HuH-7.5 (cell line): ENCODE data around the gene LONP1.
"Not testable (repeated sequence)": the region's sequence is repeated elsewhere in the genome, so short reads cannot be mapped to it uniquely, and the experiment has no call there.

Experiments used
- DNase-seq: peaks from one replicate; pipeline ENCODE4 v3.0.0; 2011; ENCODE audit warnings: low spot score

The LONP1 gene

GRCh38 chr19:5692723-5693194 is 27.2 kb downstream of the LONP1 start:
- no peak for DNase-seq

DNA sequence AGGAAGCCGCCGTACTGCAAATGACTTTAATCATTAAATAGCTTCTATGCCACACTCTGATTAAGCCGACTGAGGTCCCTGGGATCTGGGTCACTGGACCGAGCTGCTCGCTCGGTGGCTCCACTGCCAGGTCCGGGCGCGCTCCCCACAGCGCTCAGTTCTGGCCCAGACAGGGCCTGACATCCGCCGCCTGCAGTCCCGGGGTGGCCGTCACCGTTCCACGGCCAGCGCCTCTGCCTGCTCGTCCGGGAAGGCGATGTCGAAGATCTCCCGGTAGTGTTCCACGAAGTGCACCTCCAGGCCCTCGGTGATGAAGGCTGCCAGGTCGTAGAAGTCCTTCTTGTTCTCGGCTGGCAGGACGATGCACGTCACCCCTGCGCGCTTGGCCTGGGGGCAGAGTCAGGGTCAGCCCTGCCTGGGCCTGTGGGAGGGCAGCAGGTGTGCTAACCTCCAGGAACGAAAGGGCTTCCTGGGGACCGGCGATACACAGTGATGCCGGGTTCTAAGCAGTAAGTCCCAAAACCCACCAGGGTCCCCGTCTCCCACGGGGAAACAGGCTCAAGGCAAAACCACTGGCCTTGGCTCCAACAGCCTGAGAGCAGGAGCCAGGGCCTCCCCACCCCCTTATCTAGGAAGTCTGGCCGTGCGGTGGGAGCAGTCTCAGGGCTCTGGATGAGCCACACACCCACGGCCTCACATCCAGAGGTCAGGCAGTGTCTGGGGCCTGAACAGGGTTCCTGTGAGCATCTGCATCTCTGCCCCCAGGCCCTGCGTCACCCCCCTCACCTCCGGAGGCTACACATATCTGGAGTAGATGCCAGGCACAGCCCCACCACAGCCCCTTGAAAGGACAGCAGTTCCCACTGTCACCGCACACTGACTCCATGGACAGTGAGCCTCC is 27.9 kb downstream of the LONP1 start:
- DNase-seq: no peak

- DNase-seq: peak; percentile 70
Observed at GRCh38 chr19:5690955-5691821, 28.8 kb downstream of the LONP1 start.

DNA sequence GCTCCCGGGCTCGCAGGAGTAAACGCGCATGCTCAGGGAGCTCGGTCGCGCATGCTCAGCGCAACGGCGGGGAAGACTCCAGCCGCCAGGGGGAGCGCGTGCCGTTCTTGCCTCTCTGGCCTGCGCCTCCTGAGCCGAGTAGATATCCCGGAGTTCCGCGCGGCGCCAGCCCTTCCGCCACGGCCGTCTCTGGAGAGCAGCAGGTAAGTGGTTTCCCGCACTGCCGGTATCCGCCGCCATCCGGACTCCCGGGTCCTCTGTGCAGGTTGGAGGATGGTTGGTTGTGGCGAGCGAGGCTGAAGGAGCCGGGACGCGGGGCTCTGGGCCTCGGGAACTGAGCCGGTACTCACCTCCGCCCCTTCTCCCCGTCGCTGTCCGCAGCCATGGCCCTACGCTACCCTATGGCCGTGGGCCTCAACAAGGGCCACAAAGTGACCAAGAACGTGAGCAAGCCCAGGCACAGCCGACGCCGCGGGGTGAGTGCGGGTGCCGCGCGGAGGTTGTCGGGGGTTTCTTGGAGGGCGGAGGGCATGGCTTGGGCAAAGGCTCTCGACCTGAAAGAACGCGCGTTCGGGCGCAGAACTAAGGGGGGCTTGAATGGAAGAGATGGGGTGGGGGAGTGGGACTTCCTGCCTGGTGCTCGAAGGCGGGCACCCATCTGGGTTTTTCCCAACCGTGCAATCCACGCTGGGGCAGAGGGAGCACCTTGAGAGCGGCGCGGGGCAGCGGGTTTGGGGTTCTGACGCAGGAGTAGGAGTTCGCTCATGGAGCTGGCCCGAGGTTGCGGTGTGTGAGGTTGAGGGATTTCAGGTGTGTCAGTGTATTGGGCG is 29.6 kb downstream of the LONP1 start, which contains the start of gene RPL36:
Gene RPL36 (plus strand): TSS at position 171 of the 830 bp plus-strand sequence. CDS start 213 bp downstream, at position 384.
- DNase-seq: peak; percentile 99

GRCh38 chr19:5688262-5688881 is 31.6 kb downstream of the LONP1 start:
- DNase-seq: not testable (repeated sequence)

DNA sequence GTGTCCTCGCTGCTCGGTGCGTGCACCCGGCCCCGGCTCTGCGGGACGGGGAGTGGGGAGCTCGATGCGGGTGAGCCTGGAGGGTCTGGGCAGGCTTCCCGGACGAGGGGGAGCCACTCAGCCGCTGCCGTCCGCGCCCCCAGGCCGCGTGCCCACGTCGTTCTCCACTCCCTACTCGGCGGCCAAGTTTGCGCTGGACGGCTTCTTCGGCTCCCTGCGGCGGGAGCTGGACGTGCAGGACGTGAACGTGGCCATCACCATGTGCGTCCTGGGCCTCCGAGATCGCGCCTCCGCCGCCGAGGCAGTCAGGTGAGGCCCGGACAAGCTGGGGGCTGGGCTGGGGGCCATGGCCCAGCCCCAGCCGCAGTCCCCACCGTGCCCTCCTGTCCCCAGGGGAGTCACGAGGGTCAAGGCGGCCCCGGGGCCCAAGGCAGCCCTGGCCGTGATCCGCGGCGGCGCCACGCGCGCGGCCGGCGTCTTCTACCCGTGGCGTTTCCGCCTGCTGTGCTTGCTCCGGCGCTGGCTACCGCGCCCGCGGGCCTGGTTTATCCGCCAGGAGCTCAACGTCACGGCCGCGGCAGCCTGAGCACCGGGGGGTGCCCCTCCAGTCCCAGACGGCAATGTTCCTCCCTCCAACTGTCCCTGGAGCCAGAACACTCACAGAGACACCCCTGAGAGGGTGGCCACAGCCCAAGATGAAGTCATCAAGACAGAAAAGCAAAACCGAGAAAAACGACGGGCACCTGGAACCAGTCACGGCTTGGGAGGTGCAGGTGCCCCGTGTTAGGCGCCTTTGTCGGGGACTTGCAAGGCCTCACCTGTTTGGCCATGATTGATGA is 32.4 kb downstream of the LONP1 start:
- no peak for DNase-seq

GRCh38 chr19:5686647-5687359 is 33.1 kb downstream of the LONP1 start:
- peak; percentile 100 for DNase-seq

GRCh38 chr19:5686326-5686646 is 33.7 kb downstream of the LONP1 start:
- no peak for DNase-seq

GRCh38 chr19:5684694-5685430 is 35.1 kb downstream of the LONP1 start:
- no peak for DNase-seq

DNA sequence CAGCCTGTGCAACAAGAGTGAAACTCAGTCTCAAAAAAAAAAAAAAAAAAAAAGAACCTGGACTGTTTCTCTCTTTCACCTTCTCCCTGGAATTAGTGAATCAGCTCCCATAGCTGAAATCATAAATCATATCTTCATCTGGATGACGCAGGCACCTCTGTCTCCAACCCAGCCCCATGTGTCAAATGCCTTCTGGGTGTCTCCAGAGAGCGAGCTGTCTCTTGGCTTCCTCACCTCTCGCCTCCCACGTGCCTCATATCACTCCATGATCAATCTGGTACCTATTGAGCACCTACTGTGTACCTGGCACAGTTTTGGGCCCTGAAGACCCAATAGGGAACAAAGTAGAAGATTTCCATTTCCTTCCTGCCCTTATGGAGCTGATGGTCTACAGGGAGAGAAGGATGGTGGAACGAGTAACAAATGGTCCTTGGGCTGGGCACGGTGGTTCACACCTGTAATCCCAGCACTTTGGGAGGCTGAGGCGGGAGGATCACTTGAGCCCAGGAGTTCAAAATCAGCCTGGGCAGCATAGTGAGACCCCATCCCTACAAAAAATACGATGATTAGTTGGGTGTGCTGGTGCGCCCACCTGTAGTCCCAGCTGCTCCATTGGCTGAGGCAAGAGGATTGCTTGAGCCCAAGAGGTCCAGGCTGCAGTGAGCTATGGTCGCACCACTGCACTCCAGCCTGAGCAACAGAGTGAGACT is 36.6 kb downstream of the LONP1 start:
- no peak for DNase-seq

DNA sequence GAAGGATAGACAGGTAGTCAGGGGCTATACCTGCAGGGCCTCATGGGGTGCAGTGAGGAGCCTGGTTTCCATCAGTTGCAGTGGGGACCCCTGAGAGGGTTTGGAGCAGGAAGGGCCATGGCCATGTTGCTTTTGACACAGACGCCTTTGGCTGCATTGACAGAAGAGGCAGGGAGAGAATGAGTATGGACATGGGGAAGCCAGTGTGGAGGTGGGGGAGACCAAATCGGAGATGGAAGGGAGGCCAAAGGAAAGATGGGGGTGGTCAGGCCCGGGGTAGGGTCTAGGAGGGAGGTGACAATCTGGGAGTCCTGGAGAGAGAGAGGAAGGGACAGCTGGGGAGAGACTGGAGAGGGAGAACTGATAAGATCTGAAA is 37.9 kb downstream of the LONP1 start:
- no peak for DNase-seq

- no peak for DNase-seq
Observed at GRCh38 chr19:5681391-5682106, 38.4 kb downstream of the LONP1 start.

DNA sequence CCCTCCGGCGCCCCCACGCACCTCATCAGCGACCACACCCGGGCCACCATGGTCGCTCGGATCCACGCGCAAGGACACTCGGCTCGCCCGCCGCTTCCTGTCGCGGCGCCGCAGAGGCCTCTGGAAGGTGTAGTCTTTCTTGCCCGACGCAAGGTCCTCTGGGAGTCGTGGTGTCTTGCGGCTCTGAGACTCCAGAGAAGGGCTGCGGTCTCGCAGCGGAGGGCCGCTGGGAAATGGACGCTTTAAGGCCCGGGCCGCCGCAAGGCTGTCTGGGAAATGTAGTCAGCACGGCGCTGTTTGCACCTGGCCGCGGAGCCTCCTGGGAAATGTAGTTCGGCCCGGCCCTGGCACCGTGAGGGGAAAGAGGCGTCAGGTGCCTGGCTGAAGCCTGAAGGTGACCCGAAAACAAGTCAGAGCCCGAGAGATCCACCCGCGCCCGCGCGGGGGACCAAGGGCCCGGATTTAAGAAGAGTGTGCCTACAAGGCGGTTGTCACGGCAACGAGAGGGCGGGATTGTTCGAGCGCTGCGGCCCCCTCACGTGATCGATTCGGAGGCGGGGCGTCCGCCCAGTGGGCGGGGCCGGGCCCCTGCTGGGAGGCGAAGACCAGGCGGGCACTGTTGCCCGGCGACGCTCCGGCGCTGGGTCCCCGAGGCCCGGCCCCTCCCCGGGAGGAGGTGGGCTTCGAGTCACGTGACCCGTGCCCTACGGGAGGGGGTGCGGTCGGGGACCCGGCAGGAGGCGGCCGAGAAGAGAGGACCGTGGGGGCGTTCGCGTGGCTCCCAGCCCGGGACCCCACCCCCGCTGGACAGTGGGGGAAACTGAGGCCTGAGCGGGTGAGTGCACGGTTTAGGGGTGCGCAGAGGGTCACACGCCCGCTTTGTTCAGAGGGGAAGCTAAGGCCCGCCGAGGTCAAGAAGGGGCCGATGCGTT is 39.2 kb downstream of the LONP1 start, which contains the start of the genes HSD11B1L and MICOS13:
Gene HSD11B1L (plus strand): TSS at position 591 of the 932 bp plus-strand sequence. CDS start 3,806 bp downstream, outside the sequence.
Gene MICOS13 (minus strand): TSS at position 80 of the 932 bp plus-strand sequence. CDS start 30 bp downstream, at position 50.
- DNase-seq: peak; percentile 98

- no peak for DNase-seq
Observed at GRCh38 chr19:5680084-5680436, 39.9 kb downstream of the LONP1 start.

- no peak for DNase-seq
Observed at GRCh38 chr19:5679289-5680083, 40.5 kb downstream of the LONP1 start.
